ENCODE results near the gene LIPG. TPM values are rescaled to one million over a fixed set of nuclear protein-coding genes. Genes with fewer than 3 reads are reported as not detected.

The LIPG gene
- total RNA-seq, 1 experiment from 2014 or later, result 6.1 TPM

DNA sequence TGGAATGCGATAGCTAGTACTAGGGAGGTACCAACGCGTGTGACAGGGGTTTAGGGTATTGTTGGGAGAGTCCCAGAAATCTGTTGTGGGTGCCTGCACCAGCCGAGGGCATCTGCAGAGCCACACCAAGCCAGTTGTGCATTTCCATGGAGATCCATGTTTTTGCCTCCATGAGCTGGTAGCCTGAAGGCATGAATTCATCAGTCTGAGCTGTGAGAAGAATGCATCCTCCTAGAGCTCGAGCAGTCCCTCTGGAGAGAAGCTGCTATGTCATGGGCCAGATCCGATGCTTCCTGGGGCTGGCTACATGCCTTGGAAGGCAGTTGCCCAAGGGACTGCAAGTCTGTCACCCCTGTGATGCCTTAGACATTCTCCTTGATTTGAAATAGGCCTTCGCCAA lies 57.9 kb downstream of the LIPG start:
- no CpG with 5 or more reads among the region's 7 CpGs for WGBS (ENCODE audit: extremely low coverage, insufficient read length, low lambda C conversion rate)
- H3K4me1 Mint-ChIP-seq, result peaks cover 14 to 28% of the 10 kb centered on the region in 2 experiments
- no peak for DNase-seq

More for the DNA sequence above, 57.9 kb downstream of the LIPG start:
- Mint-ChIP-seq H3K9me3 (no peaks in the 10 kb centered on the region), H3K27me3 (ENCODE audit: low read depth) (peaks cover 34% of the 10 kb centered on the region), H3K36me3 (ENCODE audit: insufficient read depth in 1 of 3, low read depth in 3 of 3) (no peaks in the 10 kb centered on the region), H3K27ac (no peak overlapping the region), H3K4me3 (no peak overlapping the region)
- H3K27ac ChIP-seq (ENCODE audit: insufficient read length, low read depth, low read length), result no peak overlapping the region
- H3K23ac ChIP-seq (ENCODE audit: insufficient read length, low read depth, low read length), result no peak overlapping the region
- no peaks in the 10 kb centered on the region for H3K79me1 ChIP-seq (ENCODE audit: insufficient read depth, low read depth, low read length, poor library complexity, severe bottlenecking)
- H3K18ac ChIP-seq (ENCODE audit: insufficient read length, low read depth, low read length), result no peak overlapping the region
- no peaks in the 10 kb centered on the region for H3K79me2 ChIP-seq (ENCODE audit: insufficient read depth, low read length)
- H3K4ac ChIP-seq (ENCODE audit: low read depth, low read length), result no peak overlapping the region
- H3K27me3 ChIP-seq (ENCODE audit: insufficient read depth, low read length), result no peaks in the 10 kb centered on the region
- no peak overlapping the region for H4K91ac ChIP-seq (ENCODE audit: insufficient read length, low read depth, low read length)
- H4K20me1 ChIP-seq (ENCODE audit: control insufficient read depth, insufficient read depth, insufficient read length), result no peaks in the 10 kb centered on the region
- H3T11ph ChIP-seq (ENCODE audit: low read length), result no peak overlapping the region
- no peak overlapping the region for H2BK5ac ChIP-seq (ENCODE audit: insufficient read length, low read length)
- H2BK12ac ChIP-seq (ENCODE audit: insufficient read length, low read depth, low read length), result no peak overlapping the region
- H2BK120ac ChIP-seq (ENCODE audit: low read depth, low read length, poor library complexity, severe bottlenecking), result no peak overlapping the region
- no peaks in the 10 kb centered on the region for H3K4me1 ChIP-seq (ENCODE audit: insufficient read depth, low read length)
- TF ChIP-seq, protein P1, sequence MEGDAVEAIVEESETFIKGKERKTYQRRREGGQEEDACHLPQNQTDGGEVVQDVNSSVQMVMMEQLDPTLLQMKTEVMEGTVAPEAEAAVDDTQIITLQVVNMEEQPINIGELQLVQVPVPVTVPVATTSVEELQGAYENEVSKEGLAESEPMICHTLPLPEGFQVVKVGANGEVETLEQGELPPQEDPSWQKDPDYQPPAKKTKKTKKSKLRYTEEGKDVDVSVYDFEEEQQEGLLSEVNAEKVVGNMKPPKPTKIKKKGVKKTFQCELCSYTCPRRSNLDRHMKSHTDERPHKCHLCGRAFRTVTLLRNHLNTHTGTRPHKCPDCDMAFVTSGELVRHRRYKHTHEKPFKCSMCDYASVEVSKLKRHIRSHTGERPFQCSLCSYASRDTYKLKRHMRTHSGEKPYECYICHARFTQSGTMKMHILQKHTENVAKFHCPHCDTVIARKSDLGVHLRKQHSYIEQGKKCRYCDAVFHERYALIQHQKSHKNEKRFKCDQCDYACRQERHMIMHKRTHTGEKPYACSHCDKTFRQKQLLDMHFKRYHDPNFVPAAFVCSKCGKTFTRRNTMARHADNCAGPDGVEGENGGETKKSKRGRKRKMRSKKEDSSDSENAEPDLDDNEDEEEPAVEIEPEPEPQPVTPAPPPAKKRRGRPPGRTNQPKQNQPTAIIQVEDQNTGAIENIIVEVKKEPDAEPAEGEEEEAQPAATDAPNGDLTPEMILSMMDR (conservative IDR thresholded peaks at IDR 0.05), result no peak
- no peak overlapping the region for H4K8ac ChIP-seq (replicated peaks; ENCODE audit: insufficient read length, low read depth, low read length)
- H2AK5ac ChIP-seq (ENCODE audit: insufficient read length, low read length), result no peak overlapping the region
- H3K9ac ChIP-seq (ENCODE audit: extremely low read depth, insufficient read length, low read length), result no peak overlapping the region
- no peak overlapping the region for H2BK15ac ChIP-seq (ENCODE audit: low read depth, low read length)
- H4K5ac ChIP-seq (ENCODE audit: insufficient read length, low read depth, low read length), result no peak overlapping the region
- H3K14ac ChIP-seq (ENCODE audit: insufficient read depth, low read length), result no peak overlapping the region
- no peak overlapping the region for H3K4me2 ChIP-seq (ENCODE audit: insufficient read depth, insufficient read length, low read length)
- no peak overlapping the region for H2AFZ ChIP-seq (ENCODE audit: low read length)
- no peak overlapping the region for H2BK20ac ChIP-seq (ENCODE audit: low read depth, low read length, poor library complexity, severe bottlenecking)
- no peaks in the 10 kb centered on the region for H3K9me3 ChIP-seq (ENCODE audit: control insufficient read depth, low read depth, low read length)
- H3K56ac ChIP-seq (ENCODE audit: insufficient read length, low read depth, low read length), result no peak overlapping the region
- no peaks in the 10 kb centered on the region for H3K23me2 ChIP-seq (ENCODE audit: insufficient read length, low read depth, low read length, poor library complexity, severe bottlenecking)
